HG03280 (cell line): ENCODE measurements around the gene SCFD1.
"Not testable (repeated sequence)": the region's sequence is repeated elsewhere in the genome, so short reads cannot be mapped to it uniquely, and the experiment has no call there.

Source experiments
- ATAC-seq: cut with Tn5 transposase; IDR thresholded peaks from one replicate; pipeline ENCODE4 v1.9.1; 2021; ENCODE audit warnings: mild to moderate bottlenecking, moderate library complexity; ENCODE audit not compliant: unreplicated experiment

Gene SCFD1

GRCh38 chr14:30621940-30622830 lies at the start of gene SCFD1:
TSS of gene SCFD1 (plus strand) at chr14:30622319. CDS start at chr14:30622339, 20 bp downstream.
- peak; percentile 94 for ATAC-seq

- no peak for ATAC-seq
These were observed 49.3 kb upstream of the SCFD1 start for GRCh38 chr14:30572771-30573170.

GRCh38 chr14:30573226-30573814 lies 48.8 kb upstream of the SCFD1 start:
- ATAC-seq: no peak

GRCh38 chr14:30573966-30574365 lies 48.2 kb upstream of the SCFD1 start:
- no peak for ATAC-seq

- ATAC-seq: not testable (repeated sequence)
These were observed 47.3 kb upstream of the SCFD1 start for GRCh38 chr14:30574777-30575176.

- not testable (repeated sequence) for ATAC-seq
These were observed 45.8 kb upstream of the SCFD1 start for GRCh38 chr14:30576333-30576732.

- no peak for ATAC-seq
These were observed 41.4 kb upstream of the SCFD1 start for GRCh38 chr14:30580616-30581282.

GRCh38 chr14:30581283-30581625 lies 40.9 kb upstream of the SCFD1 start:
- ATAC-seq: no peak

GRCh38 chr14:30582376-30582775 lies 39.7 kb upstream of the SCFD1 start:
- ATAC-seq: no peak

- ATAC-seq: no peak
These were observed 38.0 kb upstream of the SCFD1 start for GRCh38 chr14:30584058-30584630.

GRCh38 chr14:30585204-30585603 lies 36.9 kb upstream of the SCFD1 start:
- no peak for ATAC-seq

GRCh38 chr14:30587141-30587540 lies 35.0 kb upstream of the SCFD1 start:
- no peak for ATAC-seq

- ATAC-seq: no peak
These were observed 33.2 kb upstream of the SCFD1 start for GRCh38 chr14:30588873-30589272.

- no peak for ATAC-seq
These were observed 25.2 kb upstream of the SCFD1 start for GRCh38 chr14:30596935-30597334.

GRCh38 chr14:30597504-30597903 lies 24.6 kb upstream of the SCFD1 start:
- no peak for ATAC-seq

- ATAC-seq: no peak
These were observed 20.9 kb upstream of the SCFD1 start for GRCh38 chr14:30600922-30601918.

- no peak for ATAC-seq
These were observed 18.7 kb upstream of the SCFD1 start for GRCh38 chr14:30603402-30603801.

- not testable (repeated sequence) for ATAC-seq
These were observed 17.4 kb upstream of the SCFD1 start for GRCh38 chr14:30604696-30605095.

GRCh38 chr14:30607156-30607780 lies 14.9 kb upstream of the SCFD1 start:
- no peak for ATAC-seq

GRCh38 chr14:30608533-30609006 lies 13.5 kb upstream of the SCFD1 start:
- ATAC-seq: no peak
